GM12864 (cell line): ENCODE measurements around the gene SAFB.

Experiments
- DNase-seq: peaks from one replicate; pipeline ENCODE4 v3.0.0-alpha.2; 2011; ENCODE audit warnings: low read depth
- H3K4me3 ChIP-seq: 2 replicates; pipeline ENCODE4 v1.5.1; 2011; ENCODE audit warnings: mild to moderate bottlenecking, low read depth, low read length, control low read depth
- CTCF ChIP-seq: IDR thresholded peaks from 2 replicates; pipeline ENCODE4 v1.5.1; 2011; ENCODE audit warnings: low read depth, mild to moderate bottlenecking, moderate library complexity, low read length, control low read depth, inconsistent platforms; ENCODE audit errors: missing control alignments

SAFB gene

GRCh38 chr19:5621311-5621944 lies 1.5 kb upstream of the SAFB start:
- TF ChIP-seq CTCF = no peak
- peak overlapping the region; percentile 95 for H3K4me3 ChIP-seq
- no peak for DNase-seq

- no peak for TF ChIP-seq CTCF
- H3K4me3 ChIP-seq = peak overlapping the region; percentile 95
- no peak for DNase-seq
Observed at GRCh38 chr19:5621945-5622464, 878 bp upstream of the SAFB start.

- no peak for DNase-seq
- TF ChIP-seq CTCF = no peak
- H3K4me3 ChIP-seq = peak overlapping the region; percentile 95
Observed at GRCh38 chr19:5623397-5624017, 624 bp downstream of the SAFB start.

- no peak for DNase-seq
- no peak for TF ChIP-seq CTCF
- peak overlapping the region; percentile 95 for H3K4me3 ChIP-seq
Observed at GRCh38 chr19:5624018-5624663, 1.3 kb downstream of the SAFB start.

GRCh38 chr19:5624741-5625278 lies 1.9 kb downstream of the SAFB start:
- peak overlapping the region; percentile 95 for H3K4me3 ChIP-seq
- no peak for TF ChIP-seq CTCF
- DNase-seq = no peak

GRCh38 chr19:5625641-5626040 lies 2.8 kb downstream of the SAFB start:
- DNase-seq = no peak
- H3K4me3 ChIP-seq = no peak overlapping the region; the same call in 1 of the 2 replicates
- no peak for TF ChIP-seq CTCF
